ENCODE measurements around the gene PACSIN1. TPM values are rescaled to one million over a fixed set of nuclear protein-coding genes. Genes with fewer than 3 reads are reported as not detected.

Gene PACSIN1
- total RNA-seq, 1 experiment from 2014 or later: 7.0 TPM

DNA sequence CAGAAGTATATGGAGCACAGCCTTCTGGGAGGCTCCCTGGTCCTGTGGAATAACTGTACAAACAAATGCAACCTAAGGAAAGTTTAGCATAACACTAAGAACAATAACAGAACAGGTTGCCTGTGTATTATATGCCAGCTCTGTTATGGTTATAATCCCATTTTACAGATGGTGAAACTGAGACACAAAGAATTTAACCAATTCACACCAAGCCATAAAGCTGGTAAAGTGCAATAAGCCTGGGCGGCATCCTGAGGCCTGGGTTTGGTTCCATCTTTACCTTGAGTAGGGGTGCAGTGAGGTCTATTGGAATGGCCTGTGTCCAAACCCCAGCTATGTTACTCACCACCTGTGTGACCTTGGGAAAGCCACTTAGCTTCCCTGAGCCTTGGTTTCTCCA lies 14.7 kb upstream of the PACSIN1 start:
- Histone ChIP-seq H3K79me2 (ENCODE audit: insufficient read depth, low read length) (no peaks in the 10 kb centered on the region), H4K91ac (ENCODE audit: insufficient read length, low read depth, low read length) (no peak overlapping the region), H4K8ac (replicated peaks; ENCODE audit: insufficient read length, low read depth, low read length) (no peak overlapping the region), H3K14ac (ENCODE audit: insufficient read depth, low read length) (no peak overlapping the region), H3K56ac (ENCODE audit: insufficient read length, low read depth, low read length) (no peak overlapping the region), H3T11ph (ENCODE audit: low read length) (no peak overlapping the region), H2AFZ (ENCODE audit: low read length) (no peak overlapping the region), H2AK5ac (ENCODE audit: insufficient read length, low read length) (no peak overlapping the region), H3K9ac (ENCODE audit: extremely low read depth, insufficient read length, low read length) (no peak overlapping the region), H2BK12ac (ENCODE audit: insufficient read length, low read depth, low read length) (no peak overlapping the region), H3K9me3 (ENCODE audit: control insufficient read depth, low read depth, low read length) (no peaks in the 10 kb centered on the region), H3K79me1 (ENCODE audit: insufficient read depth, low read depth, low read length, poor library complexity, severe bottlenecking) (no peaks in the 10 kb centered on the region), H2BK20ac (ENCODE audit: low read depth, low read length, poor library complexity, severe bottlenecking) (no peak overlapping the region), H2BK15ac (ENCODE audit: low read depth, low read length) (no peak overlapping the region), H3K23ac (ENCODE audit: insufficient read length, low read depth, low read length) (no peak overlapping the region), H3K27ac (ENCODE audit: insufficient read length, low read depth, low read length) (no peak overlapping the region), H4K20me1 (ENCODE audit: control insufficient read depth, insufficient read depth, insufficient read length) (no peaks in the 10 kb centered on the region), H3K18ac (ENCODE audit: insufficient read length, low read depth, low read length) (no peak overlapping the region), H3K27me3 (ENCODE audit: insufficient read depth, low read length) (no peaks in the 10 kb centered on the region), H4K5ac (ENCODE audit: insufficient read length, low read depth, low read length) (no peak overlapping the region), H3K4me1 (ENCODE audit: insufficient read depth, low read length) (no peaks in the 10 kb centered on the region), H3K4ac (ENCODE audit: low read depth, low read length) (no peak overlapping the region), H2BK5ac (ENCODE audit: insufficient read length, low read length) (no peak overlapping the region), H3K23me2 (ENCODE audit: insufficient read length, low read depth, low read length, poor library complexity, severe bottlenecking) (no peaks in the 10 kb centered on the region), H3K4me2 (ENCODE audit: insufficient read depth, insufficient read length, low read length) (no peak overlapping the region), H2BK120ac (ENCODE audit: low read depth, low read length, poor library complexity, severe bottlenecking) (no peak overlapping the region)
- Mint-ChIP-seq H3K4me3 (no peak overlapping the region), H3K36me3 (ENCODE audit: insufficient read depth in 1 of 3, low read depth in 3 of 3) (peaks cover 0 to 5% (median 0%) of the 10 kb centered on the region in 3 experiments; a peak in 2 of 7 replicates), H3K9me3 (peaks cover 3 to 4% of the 10 kb centered on the region in 2 experiments), H3K4me1 (peaks cover 6 to 11% of the 10 kb centered on the region in 2 experiments), H3K27ac (no peak overlapping the region), H3K27me3 (ENCODE audit: low read depth) (no peaks in the 10 kb centered on the region)
- no peak for TF ChIP-seq CTCF (conservative IDR thresholded peaks at IDR 0.05)
- DNase-seq: no peak
- WGBS (ENCODE audit: extremely low coverage, insufficient read length, low lambda C conversion rate): no CpG with 5 or more reads among the region's 1 CpG
